IPS DF 19.7 (cell line): Measurements from ENCODE around the gene MYCBPAP.
A peak's percentile ranks its signal among the peaks of the same experiment; 100 is the strongest.

Experiments used
- DNase-seq: peaks from one replicate; pipeline ENCODE4 v3.0.0-alpha.2; 2013; ENCODE audit warnings: low read depth, low spot score

MYCBPAP gene

DNA sequence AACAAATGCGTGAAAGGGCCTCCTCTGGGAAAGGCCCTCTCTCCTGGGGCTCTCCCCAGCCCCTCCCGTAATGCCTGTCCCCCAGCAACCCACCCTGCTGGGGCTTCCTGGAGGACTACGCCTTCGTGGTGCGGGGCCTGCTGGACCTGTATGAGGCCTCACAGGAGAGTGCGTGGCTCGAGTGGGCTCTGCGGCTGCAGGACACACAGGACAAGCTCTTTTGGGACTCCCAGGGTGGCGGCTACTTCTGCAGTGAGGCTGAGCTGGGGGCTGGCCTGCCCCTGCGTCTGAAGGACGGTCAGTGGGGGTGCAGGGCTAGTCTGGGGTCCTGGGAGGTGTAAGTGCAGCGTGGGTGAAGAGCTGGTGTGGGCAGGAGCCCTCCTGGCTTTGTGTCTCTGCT lies 43.6 kb downstream of the MYCBPAP start:
- DNase-seq, result no peak

DNA sequence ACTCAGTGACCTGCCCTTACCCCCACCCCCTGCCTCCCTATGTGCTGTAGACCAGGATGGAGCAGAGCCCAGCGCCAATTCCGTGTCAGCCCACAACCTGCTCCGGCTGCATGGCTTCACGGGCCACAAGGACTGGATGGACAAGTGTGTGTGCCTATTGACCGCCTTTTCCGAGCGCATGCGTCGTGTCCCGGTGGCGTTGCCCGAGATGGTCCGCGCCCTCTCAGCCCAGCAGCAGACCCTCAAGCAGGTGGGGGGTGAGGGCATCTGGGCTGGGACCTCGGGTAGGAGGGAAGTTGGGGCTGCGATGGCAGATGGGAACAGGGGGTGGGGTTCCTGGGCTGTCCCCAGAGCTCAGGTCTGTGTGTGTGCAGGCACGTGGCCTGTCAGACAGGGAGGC lies 46.0 kb downstream of the MYCBPAP start:
- no peak for DNase-seq

DNA sequence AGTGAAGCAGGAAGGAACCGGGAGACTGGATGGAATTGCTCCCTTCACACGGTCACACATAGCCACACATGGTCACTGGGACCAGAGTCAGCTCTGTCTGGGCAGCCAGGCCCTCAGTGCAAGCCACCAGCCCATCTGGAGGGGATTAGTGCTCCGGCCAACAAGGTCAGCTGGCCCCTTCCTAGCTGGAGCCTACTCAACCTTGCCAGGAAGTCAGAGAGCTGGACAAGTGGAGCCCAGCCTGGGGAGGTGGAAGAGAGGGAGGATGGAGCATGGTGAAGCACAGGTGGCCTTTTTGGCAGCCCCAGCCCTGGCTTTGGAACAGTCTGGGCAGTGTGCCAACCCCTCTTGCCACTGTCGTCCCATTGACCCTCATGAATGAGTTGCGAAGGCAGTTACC lies 48.6 kb downstream of the MYCBPAP start:
- DNase-seq, result no peak

DNA sequence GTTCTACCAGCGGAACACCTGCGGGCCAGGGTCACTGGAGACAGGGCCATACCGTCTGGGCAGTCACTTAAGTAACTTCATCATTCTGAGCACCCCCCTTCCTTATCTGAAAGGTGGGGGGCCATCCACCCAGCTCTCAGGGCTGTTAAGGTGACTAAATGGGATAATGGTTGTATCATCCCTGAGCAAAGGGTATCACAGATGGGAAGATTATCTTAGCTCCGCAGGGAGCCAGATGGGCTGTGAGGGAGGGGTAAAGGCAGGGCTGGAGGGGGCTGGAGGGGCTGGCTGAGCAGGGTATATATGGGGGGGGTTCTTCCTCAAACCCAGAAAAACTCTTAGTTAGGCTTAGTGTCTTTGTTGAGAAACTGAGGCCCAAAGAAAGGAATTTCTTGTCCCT lies 49.4 kb downstream of the MYCBPAP start:
- DNase-seq, result no peak

DNA sequence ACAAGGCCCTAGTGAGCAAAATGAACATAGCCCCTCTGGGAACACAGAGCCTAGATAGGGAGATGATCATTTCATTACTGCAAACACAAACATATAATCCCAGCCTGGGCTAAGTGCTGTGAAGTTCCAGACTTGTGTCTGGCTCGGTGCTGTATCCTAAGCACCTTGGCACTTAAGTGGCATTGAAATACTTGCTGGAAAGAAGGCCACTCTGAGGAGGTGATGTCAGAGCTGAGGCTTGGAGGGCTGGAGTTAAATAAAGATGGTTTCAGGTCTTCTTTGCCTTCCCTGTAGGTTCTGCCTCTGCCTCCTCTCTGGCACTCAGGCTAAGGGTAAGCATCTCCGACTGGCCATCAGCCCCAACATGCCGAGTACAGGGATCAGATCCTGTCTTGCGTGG lies 49.9 kb downstream of the MYCBPAP start:
- DNase-seq, result no peak

DNA sequence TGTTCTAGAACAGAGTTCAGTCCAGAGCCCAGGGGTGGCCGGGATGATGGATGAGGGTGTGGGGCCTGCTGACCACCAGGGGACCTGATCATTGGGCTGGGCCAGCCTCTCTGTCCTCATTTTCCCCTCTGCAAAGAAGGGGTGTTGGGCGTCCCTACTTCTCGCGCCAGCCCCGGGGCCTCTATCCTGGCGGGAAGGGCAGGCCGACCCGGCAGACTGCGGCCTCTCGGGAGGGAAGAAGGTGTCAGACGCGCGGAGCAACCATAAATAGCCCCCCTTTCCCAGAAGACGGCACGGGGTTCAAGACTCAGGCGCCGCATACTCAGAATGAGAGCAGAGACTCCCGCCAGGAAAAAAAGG lies 50.3 kb downstream of the MYCBPAP start:
- no peak for DNase-seq

DNA sequence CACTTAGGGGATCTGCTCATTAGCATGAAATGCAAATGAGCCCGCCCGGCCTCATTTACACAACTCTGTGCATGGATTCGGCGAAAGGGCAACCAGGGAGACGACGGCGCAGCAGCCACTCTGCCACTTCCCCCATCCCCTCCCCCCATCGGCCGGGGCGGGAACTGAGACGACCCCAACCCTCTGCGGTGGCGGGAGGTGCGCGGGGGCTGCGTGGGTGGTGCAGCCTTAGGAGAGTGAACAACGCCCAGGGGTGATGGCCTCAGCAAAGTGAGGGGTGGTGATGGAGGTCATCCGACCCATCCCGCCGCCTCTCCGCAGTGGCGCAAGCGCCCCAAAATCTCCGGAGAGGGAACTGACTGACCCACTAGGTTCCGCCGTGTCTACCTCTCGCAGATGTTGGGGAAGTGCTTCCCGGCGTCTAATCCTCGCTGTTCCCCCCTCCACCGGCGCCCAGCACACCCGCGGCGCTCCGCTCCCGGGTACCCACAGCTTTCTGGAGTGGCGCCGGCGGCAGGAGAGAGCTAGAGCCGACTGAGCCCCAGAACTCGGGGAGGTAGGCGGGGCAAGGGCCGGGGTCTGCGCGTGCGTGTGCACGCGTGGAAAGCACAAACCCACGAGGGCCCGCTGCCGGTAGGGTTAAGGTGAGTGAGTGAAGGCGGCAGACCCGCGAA lies 50.8 kb downstream of the MYCBPAP start:
- DNase-seq, result no peak

DNA sequence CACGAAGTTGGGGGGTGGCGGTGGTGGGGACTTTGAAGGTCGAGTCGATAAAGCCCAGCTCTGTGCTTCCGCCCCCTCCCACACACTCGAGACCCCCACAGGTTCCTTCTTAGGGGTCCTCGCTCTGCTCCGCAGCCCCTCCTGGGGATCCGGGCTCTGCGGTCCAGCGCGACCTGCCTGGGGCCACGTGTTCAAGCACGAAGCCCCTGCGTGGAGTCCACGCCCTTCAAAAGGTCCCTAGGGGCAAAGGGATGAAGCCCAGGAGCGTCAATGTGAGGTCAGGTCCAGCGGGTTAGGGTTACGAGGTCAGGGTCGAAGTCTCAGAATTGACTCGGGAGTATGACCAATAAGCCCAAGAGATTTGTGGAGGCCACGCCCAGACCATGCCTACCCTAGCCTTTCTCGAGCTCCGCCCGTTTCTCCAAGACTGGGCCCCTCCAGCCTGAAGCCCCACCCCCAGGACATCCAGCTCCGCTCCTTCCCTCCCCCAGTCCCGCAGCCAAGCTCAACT lies 51.5 kb downstream of the MYCBPAP start:
- DNase-seq, result peak; percentile 76

DNA sequence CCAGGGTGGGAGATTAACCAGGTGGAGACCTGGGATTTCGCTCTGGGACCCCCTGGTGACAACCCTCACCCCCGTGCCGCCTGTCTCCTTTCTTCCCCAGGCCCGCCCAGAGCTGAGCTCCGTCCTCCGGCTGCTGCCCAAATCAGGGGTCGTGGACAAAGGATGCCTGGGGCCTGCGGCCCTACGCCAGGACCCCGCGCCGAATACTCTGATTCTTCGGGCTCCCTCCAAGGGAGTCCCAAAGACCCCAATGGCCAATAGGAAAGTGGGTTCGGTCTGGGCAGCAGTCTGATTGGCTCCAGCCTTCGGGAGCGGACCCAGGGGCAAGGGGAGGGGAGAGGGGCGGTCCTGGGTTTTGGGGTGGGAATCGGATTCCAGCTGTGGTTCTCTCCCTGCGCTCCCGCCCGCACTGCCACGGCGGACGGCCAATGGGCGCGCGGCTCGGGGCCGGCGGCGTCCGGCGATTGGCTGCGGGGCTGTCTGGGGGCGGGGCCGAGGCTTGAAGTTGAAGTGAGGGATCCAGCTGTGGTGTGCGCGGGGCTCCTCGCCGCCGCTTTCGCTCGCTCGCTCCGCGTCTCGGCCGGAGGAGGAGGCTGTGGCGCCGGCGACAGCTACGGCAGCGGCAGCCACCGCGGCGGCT lies 52.1 kb downstream of the MYCBPAP start, which contains the start of gene CACNA1G:
Gene CACNA1G (plus strand): TSS at position 531 of the 640 bp plus-strand sequence. CDS start 745 bp downstream, outside the sequence.
- peak; percentile 93 for DNase-seq

DNA sequence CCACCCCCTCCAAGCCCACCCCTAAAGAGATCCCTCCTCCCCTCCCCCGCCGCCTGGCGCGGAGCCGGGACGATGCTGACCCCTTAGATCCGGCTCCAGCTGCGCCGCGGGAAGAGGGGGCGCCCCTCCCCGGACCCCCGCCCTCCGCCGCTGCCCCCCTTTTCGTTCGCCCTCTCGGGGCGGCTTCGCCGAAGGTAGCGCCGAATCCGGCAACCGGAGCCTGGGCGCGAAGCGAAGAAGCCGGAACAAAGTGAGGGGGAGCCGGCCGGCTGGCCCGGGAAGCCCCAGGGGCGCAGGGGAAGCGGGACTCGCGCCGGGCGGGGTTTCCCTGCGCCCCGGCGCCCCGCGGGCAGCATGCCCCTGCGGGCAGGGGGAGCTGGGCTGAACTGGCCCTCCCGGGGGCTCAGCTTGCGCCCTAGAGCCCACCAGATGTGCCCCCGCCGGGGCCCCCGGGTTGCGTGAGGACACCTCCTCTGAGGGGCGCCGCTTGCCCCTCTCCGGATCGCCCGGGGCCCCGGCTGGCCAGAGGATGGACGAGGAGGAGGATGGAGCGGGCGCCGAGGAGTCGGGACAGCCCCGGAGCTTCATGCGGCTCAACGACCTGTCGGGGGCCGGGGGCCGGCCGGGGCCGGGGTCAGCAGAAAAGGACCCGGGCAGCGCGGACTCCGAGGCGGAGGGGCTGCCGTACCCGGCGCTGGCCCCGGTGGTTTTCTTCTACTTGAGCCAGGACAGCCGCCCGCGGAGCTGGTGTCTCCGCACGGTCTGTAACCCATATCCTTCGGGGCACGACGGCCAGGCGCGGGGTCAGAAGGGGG lies 52.9 kb downstream of the MYCBPAP start:
- DNase-seq, result no peak

DNA sequence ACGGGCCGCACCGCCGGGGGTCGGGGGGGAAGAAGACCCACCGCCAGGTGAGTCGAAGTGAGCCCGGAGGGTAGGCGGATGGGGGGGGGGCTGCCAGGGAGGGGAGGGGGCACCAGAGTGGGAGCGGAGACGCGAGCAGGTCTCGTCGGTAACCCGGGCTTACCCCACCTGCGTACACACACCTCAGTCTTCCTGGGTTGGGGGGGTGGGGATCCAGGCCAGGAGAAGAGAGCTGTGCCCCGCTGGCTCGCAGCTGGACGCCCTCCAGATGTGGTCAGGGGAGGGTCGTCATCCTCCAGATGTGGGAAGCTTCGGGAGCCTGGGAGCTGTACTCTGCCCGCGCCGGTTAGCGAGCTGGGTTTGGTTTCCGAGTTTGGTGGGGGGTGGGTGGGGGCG lies 53.5 kb downstream of the MYCBPAP start:
- no peak for DNase-seq

DNA sequence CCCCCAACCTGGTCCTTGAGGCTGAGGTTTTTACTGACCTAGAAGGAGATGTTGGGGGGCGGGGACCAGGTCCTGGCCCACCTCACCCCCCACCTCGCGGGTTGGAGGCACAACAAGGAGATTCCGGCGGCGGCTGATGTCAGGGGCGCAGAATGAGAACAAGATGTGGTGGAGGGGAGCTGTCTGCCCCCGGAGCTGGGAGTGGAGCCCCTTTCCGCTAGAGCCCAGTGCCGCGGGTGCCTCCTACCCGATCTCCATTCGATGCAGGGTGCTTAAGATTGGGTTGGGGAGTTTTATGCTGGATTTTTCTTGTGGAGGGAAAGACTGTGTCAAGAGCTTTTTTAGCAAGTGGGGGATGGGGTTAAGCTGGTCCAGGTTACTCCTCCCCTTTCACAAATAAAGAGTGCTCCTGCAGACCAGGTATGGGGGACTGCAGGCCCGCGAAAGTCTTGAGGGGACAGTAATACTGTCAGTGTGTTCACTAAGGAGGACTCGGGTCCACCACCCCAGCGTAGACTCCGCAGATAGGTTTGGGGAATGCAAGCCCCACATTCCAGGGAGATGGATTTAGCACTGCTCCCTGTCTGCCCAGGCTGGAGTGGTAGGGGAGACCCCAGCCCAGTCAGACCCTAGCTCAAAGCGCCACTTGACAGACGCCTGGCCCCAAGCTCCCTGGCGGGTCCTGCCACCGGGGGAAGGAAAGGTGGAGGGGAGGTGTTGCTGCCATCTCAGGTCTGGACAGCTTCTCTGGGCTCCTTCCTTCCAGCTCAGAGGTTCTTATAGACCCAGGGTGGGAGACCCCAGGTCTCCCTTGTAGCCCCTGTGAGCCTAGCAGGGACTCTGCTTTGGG lies 54.2 kb downstream of the MYCBPAP start:
- no peak for DNase-seq

DNA sequence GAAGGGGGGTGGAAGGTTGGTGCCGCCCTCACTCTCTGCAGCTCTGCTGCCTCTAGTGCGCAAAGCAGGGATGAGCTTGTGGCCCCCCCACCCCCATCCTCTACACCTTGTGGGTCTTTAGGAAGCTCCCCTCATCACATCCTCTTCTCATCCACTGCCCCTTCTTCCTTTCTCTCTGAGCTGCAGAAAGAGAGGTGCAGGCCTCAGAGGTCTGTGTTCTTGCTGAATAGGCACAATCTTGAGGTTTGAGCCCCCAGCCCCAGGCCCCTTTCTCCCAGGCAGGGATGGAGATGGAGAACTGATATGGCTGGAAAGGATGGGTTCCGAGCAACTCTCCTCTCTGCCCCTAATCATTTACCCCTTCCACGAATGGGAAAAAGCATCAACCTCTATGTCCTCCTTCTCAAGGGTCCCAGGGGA lies 54.9 kb downstream of the MYCBPAP start:
- no peak for DNase-seq

DNA sequence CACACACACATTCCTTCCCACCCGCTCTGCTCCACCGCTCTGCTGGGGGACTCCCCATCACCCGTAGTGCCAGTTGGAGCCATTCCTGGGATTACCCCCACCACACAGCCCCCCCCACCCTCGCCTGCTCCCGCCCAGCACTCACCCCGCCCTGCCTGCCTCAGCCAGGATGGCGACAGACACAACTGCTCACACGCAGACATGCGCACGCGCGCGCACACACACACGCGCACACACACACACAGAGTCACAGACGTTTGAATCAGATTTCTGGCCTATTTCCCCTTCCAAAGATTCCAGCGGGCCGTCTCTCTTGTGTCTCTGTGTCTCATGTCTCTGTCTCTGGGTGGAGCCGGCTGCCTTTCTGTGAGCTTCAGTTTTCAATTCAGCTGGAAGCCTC lies 56.7 kb downstream of the MYCBPAP start:
- no peak for DNase-seq

DNA sequence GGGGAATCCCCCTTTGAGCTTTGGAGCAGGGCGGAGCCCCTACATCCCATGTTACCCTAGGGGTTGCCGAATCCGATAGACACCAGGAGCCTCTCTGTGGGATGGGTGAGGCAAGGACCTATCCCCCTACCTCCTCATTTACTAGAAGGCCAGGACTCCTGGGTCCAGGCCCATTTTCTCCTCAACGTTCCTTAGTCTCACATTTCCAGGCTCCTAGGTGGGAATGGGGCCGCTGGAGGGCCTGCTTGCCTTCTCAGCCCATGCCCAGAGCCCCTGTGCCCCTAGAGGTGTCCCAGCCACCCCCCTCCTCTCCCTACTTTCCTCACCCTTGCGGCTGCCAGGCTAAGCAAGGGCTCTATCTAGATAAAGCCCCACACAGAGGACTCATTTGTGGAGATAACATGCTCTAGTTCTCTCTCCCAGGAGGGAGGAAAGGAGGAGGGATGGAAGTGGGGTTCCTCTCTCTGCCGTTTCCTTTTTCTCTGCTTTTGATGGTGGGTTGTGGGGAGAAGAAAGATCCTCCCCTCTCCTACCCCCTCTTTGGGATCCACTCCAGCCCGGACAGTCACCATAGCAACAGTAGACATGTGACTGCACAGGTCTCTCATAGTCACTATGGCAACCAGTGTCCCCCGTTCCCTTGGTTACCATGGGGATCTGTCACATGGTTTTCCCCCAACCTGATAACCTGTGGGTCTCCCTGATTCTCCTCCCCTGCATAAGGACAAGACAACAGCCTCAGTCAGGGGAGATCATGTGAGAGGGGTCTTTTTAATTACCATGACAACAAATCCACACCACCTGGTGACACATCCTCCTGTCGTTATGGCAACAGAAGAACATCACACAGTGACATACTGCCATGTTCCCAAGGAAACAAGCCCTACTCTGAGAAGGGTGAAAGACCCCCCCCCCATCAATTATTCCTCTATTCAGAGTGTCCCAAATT lies 57.4 kb downstream of the MYCBPAP start:
- DNase-seq, result no peak

DNA sequence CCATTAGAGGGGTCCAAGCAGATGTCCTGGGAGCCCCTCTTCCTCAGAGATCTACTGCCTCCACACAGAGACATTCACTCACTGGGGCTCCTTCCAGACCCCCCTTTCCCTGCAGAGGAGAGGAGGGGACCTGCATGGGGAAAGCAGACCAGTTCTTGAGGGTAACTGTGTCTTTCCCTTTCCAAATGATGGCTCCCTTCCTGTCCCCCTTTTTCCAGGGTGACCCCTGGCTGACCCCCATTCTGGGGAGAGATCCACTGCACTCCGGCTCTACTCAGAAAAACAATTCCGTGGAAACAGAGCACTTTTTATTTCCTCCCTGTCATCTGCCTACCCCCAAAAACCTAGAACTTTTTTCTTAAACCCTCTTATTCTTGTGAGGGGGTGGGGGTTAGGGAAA lies 58.6 kb downstream of the MYCBPAP start:
- no peak for DNase-seq

DNA sequence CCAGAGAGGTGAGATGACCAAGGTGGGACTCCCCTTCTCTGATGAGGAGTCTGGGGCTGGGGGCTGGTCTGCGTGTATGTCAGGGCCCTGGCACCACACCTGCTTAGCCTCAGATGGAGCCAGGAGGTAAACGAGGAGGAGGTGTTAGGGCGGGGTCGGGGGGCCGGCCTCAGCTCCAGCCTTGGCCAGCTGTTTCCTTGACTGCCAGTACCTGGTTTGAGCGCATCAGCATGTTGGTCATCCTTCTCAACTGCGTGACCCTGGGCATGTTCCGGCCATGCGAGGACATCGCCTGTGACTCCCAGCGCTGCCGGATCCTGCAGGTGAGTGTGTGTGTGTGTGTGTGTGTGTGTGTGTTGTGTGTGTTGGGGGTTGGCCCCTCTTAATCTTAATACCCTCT lies 60.4 kb downstream of the MYCBPAP start:
- DNase-seq, result no peak

DNA sequence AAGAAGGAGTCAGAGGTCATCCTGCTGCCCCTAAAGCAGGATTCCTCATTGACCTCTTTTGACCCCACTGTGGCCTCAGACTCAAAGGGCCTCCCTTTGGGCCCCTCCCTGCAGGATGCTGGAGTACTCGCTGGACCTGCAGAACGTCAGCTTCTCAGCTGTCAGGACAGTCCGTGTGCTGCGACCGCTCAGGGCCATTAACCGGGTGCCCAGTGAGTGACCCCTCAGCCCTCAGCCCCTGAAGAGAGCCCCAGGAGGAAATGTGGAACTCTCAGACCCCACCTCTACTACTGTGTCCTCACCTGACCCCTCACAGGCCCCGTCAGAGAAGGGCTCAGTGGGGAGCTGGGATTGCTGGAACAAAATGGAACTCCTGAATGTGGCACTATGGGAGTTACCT lies 61.4 kb downstream of the MYCBPAP start:
- no peak for DNase-seq

DNA sequence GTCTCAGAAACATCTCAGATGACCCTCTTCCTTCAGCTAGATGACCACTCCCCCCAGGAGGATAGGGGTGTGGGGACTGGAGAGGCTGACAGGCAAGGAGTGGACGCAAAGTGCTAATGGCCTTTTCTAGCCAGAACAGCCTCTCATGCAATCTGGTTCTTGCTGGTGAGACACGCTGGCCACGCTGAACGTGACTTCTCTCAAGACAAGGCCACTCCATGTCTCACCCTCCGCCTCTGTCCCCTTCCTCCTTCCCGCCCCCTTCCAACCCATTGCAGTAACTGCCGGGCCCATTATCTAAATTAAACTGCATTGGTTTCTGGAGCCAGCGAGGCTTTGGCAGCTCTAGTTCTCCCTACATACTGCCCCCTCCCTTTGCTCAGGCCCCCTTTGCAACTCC lies 61.8 kb downstream of the MYCBPAP start:
- DNase-seq, result no peak

DNA sequence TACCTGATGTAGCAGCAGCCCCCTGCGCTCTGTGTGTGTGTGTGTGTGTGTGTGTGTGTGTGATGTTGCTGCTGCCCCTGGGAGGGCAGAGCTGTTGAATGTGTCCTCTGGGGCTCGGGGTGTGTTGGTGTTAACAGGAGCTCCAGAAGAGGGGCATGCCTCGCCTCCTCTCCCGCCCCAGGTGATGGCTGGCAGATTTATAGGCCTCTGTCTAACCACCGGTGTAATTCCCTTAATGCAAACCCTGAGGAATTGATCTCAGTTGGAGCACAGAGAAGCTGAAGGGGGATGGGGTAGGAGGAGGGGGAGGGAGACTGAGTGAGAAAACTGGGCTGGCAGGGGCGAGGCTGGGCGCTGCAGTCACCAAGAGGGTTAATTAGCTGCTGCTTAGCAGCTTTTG lies 62.3 kb downstream of the MYCBPAP start:
- DNase-seq, result no peak

DNA sequence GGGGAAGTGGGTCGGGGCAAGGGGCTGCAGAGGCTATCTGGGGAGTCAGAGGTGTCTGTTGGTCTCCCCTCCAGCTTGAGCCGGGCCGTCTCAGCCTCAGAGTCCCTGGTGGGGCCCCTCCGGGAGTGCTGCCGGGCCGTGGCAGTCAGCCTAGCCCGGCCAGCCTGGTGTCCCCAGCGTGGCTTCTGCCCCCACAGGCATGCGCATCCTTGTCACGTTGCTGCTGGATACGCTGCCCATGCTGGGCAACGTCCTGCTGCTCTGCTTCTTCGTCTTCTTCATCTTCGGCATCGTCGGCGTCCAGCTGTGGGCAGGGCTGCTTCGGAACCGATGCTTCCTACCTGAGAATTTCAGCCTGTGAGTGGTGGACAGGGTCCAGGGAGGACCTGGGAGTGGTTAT lies 63.4 kb downstream of the MYCBPAP start:
- no peak for DNase-seq
